ENCODE results near the gene ATXN10.

ATXN10 gene

DNA sequence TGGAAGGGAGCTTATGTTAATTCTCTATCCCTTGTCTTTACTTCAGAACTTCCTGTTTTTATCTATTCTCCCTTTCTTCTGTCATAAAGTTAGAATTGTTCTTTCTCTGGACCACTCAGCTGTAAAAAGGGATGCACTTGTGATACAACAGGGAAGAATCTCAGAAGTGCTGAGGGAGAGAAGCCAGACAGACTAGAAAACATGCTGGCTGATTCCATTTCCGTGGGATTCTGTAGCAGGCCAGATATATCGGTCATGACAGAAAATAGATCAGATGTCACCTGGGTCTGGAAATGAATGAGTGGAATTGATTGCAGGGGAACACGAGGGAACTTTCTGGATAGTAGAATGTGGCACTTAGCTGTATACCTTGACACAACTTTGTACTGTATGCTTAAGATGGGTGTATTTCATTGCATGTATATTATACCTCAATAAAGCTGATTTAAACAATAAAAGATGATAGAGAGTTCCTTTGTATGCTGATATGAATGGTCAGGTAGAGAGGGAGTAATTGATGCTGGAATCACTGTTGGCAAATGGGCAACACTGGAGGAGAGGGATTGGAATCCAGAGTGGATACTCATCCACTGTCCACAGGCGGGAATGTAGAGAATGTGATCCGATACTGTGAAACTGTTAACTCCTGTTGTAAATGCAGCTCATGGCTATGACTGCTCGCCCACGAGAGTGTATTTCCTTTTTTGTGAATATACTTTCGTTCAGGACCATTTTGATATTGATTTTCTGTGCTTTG, 59.6 kb downstream of the ATXN10 start:
- H3K4me3 ChIP-seq (ENCODE audit: low read length) = no peak overlapping the region
- no peak for TF ChIP-seq ZNF274 (IDR thresholded peaks at IDR 0.05; ENCODE audit: low read depth, low read length)

DNA sequence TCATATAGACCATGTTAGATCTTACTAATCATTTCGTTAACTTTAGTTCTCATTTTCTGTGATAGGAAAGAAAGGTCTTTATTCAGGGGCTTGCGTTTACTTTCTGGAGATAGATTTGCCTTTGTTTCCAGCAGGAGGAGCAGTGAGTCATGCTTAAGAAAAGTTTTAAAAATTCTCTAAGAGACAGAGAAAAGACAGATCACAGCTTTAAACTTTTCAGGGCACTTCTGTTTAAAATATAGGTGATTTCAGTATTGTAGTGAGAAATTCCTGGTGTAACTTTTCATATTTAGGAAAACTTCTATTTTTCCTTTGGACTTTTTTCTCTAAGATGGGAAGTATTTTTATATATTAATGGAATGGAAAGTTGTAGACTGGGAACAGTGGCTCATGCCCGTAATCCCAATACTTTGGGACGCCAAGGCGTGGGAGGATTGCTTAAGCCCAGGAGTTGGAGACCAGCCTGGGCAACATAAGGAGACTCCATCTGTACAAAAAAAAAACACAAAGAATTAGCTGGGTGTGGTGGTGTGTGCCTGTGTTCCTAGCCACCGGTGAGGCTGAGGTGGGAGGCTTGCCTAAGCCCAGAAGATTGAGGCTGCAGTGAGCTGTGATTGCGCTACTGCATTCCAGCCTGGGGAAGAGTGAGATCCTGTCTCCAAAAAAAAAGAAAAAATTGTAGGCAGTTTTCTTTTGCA, 60.3 kb downstream of the ATXN10 start:
- H3K4me3 ChIP-seq (ENCODE audit: low read length) = no peak overlapping the region
- no peak for TF ChIP-seq ZNF274 (IDR thresholded peaks at IDR 0.05; ENCODE audit: low read depth, low read length)

DNA sequence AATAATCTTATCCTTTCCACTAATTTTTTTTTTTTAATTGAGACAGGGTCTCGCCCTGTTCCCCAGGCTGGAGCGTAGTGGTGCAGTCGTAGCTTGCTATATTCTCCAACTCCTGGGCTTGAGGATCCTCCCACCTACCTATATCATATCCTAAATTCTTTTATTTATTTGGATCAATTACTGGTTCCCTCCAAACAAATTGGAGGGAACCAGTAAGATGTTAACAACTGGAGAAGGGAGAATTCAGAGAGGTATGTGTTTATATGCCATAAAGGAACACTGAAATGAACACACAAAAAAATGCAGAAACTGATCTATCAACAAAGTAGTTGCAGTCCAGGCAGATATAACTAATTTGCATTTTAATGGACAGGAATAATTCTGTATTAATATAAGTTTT, 63.6 kb downstream of the ATXN10 start:
- no peak for TF ChIP-seq ZNF274 (IDR thresholded peaks at IDR 0.05; ENCODE audit: low read depth, low read length)
- H3K4me3 ChIP-seq (ENCODE audit: low read length) = no peak overlapping the region

GRCh38 chr22:45738206-45738605, 66.6 kb downstream of the ATXN10 start:
- no peak for TF ChIP-seq ZNF274 (IDR thresholded peaks at IDR 0.05; ENCODE audit: low read depth, low read length)
- H3K4me3 ChIP-seq (ENCODE audit: low read length) = no peak overlapping the region

GRCh38 chr22:45740236-45740635, 68.6 kb downstream of the ATXN10 start:
- H3K4me3 ChIP-seq (ENCODE audit: low read length) = no peak overlapping the region
- TF ChIP-seq ZNF274 (IDR thresholded peaks at IDR 0.05; ENCODE audit: low read depth, low read length) = no peak

GRCh38 chr22:45742866-45743450, 71.3 kb downstream of the ATXN10 start:
- TF ChIP-seq ZNF274 (IDR thresholded peaks at IDR 0.05; ENCODE audit: low read depth, low read length) = no peak
- no peak overlapping the region for H3K4me3 ChIP-seq (ENCODE audit: low read length)

DNA sequence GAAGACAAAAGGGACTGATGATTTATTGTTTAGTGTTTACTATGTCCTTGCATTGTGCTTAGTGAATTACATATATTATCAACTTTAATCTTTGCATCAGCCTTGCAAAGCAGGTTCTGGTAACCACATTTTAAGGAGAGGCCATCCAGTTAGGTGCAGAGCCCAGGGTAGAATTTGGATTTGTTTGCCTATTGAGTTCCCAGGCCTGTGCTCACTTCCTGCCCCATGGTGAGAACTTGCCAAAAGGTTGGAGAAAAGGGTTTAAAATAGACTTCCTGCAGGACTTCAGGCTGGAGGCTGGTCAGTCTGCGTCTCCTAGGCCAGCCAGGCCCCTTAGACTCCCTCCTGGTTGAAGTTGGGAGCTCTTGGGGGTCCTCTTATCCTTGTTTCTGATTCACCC, 72.1 kb downstream of the ATXN10 start:
- TF ChIP-seq ZNF274 (IDR thresholded peaks at IDR 0.05; ENCODE audit: low read depth, low read length) = no peak
- no peak overlapping the region for H3K4me3 ChIP-seq (ENCODE audit: low read length)

- H3K4me3 ChIP-seq (ENCODE audit: low read length) = no peak overlapping the region
- TF ChIP-seq ZNF274 (IDR thresholded peaks at IDR 0.05; ENCODE audit: low read depth, low read length) = no peak
These were observed 72.8 kb downstream of the ATXN10 start for GRCh38 chr22:45744442-45744841.

GRCh38 chr22:45750626-45751025, 79.0 kb downstream of the ATXN10 start:
- no peak for TF ChIP-seq ZNF274 (IDR thresholded peaks at IDR 0.05; ENCODE audit: low read depth, low read length)

GRCh38 chr22:45752036-45752435, 80.4 kb downstream of the ATXN10 start:
- no peak for TF ChIP-seq ZNF274 (IDR thresholded peaks at IDR 0.05; ENCODE audit: low read depth, low read length)

More at GRCh38 chr22:45750626-45751025, 79.0 kb downstream of the ATXN10 start:
- H3K4me3 ChIP-seq (ENCODE audit: low read length) = no peak overlapping the region

GRCh38 chr22:45754822-45755221, 83.2 kb downstream of the ATXN10 start:
- H3K4me3 ChIP-seq (ENCODE audit: low read length) = no peak overlapping the region
- TF ChIP-seq ZNF274 (IDR thresholded peaks at IDR 0.05; ENCODE audit: low read depth, low read length) = no peak

More at GRCh38 chr22:45752036-45752435, 80.4 kb downstream of the ATXN10 start:
- H3K4me3 ChIP-seq (ENCODE audit: low read length) = no peak overlapping the region

DNA sequence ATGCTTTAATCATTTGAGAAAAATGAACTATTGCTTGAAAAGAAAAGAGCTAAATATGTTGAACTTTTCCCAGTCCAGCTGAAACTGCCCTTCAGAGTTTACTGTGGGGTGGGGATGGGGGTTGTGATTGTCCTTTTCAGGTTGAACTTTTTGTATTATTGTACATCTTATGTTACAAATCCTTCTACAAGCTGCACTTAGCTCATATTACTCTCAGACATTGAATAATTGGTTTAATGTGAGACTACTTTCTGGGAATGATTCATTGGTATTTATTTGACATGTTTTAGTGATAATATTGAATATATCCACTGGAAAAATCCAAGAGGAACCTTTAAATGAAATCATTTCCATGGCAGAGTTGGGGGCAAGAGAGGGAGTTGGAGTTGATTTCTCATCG, 84.9 kb downstream of the ATXN10 start:
- no peak for TF ChIP-seq ZNF274 (IDR thresholded peaks at IDR 0.05; ENCODE audit: low read depth, low read length)
- H3K4me3 ChIP-seq (ENCODE audit: low read length) = no peak overlapping the region

- TF ChIP-seq ZNF274 (IDR thresholded peaks at IDR 0.05; ENCODE audit: low read depth, low read length) = no peak
- H3K4me3 ChIP-seq (ENCODE audit: low read length) = no peak overlapping the region
These were observed 85.4 kb downstream of the ATXN10 start for GRCh38 chr22:45757068-45757467.

GRCh38 chr22:45757936-45758335, 86.3 kb downstream of the ATXN10 start:
- TF ChIP-seq ZNF274 (IDR thresholded peaks at IDR 0.05; ENCODE audit: low read depth, low read length) = no peak
- no peak overlapping the region for H3K4me3 ChIP-seq (ENCODE audit: low read length)

- H3K4me3 ChIP-seq (ENCODE audit: low read length) = no peak overlapping the region
- no peak for TF ChIP-seq ZNF274 (IDR thresholded peaks at IDR 0.05; ENCODE audit: low read depth, low read length)
These were observed 87.0 kb downstream of the ATXN10 start for GRCh38 chr22:45758603-45759002.

All from GM08714 (cell line).